NB4 (cell line): ENCODE results near the gene SCN8A.

ENCODE experiments used
- DNase-seq: peaks from one replicate; pipeline ENCODE4 v3.0.0; 2010; ENCODE audit warnings: low read depth
- H3K4me3 ChIP-seq: one replicate; pipeline ENCODE4 v1.5.1; 2011; ENCODE audit warnings: mild to moderate bottlenecking, low read depth, low read length, moderate library complexity
- CTCF ChIP-seq: IDR thresholded peaks from one replicate; pipeline ENCODE4 v1.5.1; 2012; ENCODE audit warnings: low read depth, low read length
- MAX ChIP-seq: IDR thresholded peaks from 2 replicates; pipeline ENCODE4 v1.6.1; 2011; ENCODE audit warnings: low read depth, low read length
- MYC ChIP-seq: IDR thresholded peaks from 2 replicates; pipeline ENCODE4 v1.6.1; 2011; ENCODE audit warnings: low read depth, low read length
- POLR2A ChIP-seq: IDR thresholded peaks from 2 replicates; pipeline ENCODE4 v1.6.1; 2011; ENCODE audit warnings: mild to moderate bottlenecking; ENCODE audit not compliant: insufficient read length; ENCODE audit errors: extremely low read depth

SCN8A gene

GRCh38 chr12:51726931-51727330, 135.9 kb downstream of the SCN8A start:
- no peak for TF ChIP-seq POLR2A
- no peak for TF ChIP-seq MYC
- TF ChIP-seq MAX, result no peak
- TF ChIP-seq CTCF, result no peak
- DNase-seq, result no peak
- no peak overlapping the region for H3K4me3 ChIP-seq

- DNase-seq, result no peak
- TF ChIP-seq CTCF (no peak), MYC (no peak), MAX (no peak), POLR2A (no peak)
- no peak overlapping the region for H3K4me3 ChIP-seq
Measured at GRCh38 chr12:51729331-51729730, 138.3 kb downstream of the SCN8A start.

GRCh38 chr12:51730745-51731144, 139.7 kb downstream of the SCN8A start:
- H3K4me3 ChIP-seq, result no peak overlapping the region
- no peak for DNase-seq
- TF ChIP-seq CTCF (no peak), MYC (no peak), POLR2A (no peak), MAX (no peak)

DNA sequence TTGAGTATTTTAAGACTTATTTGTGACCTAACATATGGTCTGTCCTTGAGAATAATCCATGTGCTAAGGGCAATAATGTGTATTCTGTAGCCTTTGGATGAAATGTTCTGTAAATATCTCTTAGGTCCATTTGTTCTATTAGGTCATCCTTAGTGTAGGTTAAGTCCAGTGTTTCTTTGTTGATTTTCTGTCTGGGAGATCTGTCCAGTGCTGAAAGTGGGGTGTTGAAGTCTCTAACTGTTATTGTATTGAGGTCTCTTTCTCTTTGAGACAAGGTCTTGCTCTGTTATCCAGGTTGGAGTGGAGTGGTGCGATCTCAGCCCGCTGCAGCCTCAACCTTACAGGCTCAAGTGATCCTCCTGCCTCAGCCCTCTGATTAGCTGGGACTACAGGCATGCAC, 149.5 kb downstream of the SCN8A start:
- DNase-seq, result no peak
- no peak for TF ChIP-seq MYC
- TF ChIP-seq CTCF, result no peak
- no peak for TF ChIP-seq POLR2A
- no peak for TF ChIP-seq MAX
- H3K4me3 ChIP-seq, result no peak overlapping the region

GRCh38 chr12:51744235-51744634, 153.2 kb downstream of the SCN8A start:
- DNase-seq, result no peak

DNA sequence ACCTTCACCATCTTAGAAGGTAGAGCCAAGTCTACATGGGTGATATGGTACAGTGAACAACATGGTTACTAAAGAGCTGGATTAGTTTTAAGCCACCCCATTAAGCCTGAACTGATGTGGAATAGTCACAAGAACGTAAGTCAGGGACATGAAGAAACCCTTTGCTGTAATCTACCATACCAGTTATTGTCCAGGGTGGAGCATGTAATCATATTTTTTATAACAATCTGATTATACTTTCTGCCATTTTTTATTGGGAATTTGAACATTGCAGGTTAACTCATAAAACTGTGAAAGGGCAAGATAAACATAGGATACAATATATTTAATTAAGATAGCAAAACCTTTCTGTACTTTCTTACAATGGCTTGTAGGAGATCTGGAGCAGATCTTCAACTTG, 153.9 kb downstream of the SCN8A start:
- TF ChIP-seq MYC, result no peak
- TF ChIP-seq CTCF, result no peak
- no peak for TF ChIP-seq POLR2A
- TF ChIP-seq MAX, result no peak
- H3K4me3 ChIP-seq, result no peak overlapping the region
- DNase-seq, result no peak

More at GRCh38 chr12:51744235-51744634, 153.2 kb downstream of the SCN8A start:
- TF ChIP-seq MAX, result no peak
- no peak for TF ChIP-seq POLR2A
- H3K4me3 ChIP-seq, result no peak overlapping the region
